Activated CD4-positive, alpha-beta T cell treated with anti-CD3 and anti-CD28 coated beads for 48 hours (primary cell): ENCODE measurements around the gene SRSF7.
"Not testable (repeated sequence)": the region's sequence is repeated elsewhere in the genome, so short reads cannot be mapped to it uniquely, and the experiment has no call there.

Source experiments
- DNase-seq: peaks from one replicate; pipeline ENCODE4 v3.0.0-alpha.2; 2020

SRSF7 gene

GRCh38 chr2:38731090-38731489 lies 20.1 kb downstream of the SRSF7 start:
- no peak for DNase-seq

DNA sequence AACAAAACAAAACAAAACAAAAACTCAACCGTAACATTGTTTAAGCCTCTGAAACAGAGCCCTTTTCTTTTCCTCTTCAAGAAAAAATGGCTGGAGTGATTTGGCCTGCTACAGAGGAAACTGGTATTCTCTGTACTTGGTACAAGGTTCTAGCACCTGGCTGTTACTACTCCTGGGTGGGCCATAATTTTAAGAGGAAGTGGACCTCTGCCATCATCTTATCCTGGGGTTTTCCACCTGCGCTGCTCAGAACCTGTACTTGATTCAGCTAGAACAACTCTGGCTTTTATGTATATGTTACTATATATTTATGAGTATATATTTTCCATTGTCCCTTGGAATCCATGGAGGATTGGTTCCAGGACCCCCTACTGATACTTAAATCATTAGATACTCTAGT lies 22.5 kb downstream of the SRSF7 start:
- no peak for DNase-seq

DNA sequence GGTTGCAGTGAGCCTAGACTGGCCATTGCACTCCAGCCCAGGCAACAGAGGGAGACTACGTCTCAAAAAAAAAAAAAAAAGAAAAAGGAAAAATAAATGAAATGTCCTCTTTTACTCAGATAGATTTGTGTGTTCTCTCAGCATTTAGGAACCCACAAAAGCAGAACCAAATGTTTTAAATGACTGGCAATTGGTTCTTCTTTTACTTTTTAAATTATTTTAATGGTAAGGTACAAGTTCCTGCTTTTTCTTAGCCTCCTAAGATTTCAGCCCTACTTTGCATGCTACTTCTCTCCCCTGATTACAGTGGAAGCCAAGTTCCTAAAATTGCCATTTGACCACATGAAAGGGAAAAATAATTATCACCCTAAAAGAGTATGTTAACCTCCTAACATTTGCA lies 23.5 kb downstream of the SRSF7 start:
- DNase-seq: no peak

DNA sequence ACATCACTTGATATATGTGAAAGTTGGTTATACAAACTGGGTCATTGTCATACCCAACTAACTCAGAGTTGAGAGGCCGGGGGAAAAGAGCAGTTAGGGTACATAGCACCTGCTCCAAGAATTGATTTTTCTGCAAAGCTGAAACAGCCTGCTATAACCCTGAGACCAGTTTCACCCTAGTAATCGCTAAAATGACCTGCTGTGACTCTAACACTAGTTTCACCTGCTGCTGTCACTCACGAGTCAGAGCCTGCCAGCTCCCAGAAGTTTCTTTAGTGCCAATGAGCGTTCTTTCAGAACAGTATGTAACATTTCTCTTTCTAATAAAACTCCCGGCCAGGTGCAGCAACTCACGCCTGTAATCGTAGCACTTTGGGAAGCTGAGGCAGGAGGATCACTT lies 28.0 kb downstream of the SRSF7 start:
- DNase-seq: peak; percentile 46

DNA sequence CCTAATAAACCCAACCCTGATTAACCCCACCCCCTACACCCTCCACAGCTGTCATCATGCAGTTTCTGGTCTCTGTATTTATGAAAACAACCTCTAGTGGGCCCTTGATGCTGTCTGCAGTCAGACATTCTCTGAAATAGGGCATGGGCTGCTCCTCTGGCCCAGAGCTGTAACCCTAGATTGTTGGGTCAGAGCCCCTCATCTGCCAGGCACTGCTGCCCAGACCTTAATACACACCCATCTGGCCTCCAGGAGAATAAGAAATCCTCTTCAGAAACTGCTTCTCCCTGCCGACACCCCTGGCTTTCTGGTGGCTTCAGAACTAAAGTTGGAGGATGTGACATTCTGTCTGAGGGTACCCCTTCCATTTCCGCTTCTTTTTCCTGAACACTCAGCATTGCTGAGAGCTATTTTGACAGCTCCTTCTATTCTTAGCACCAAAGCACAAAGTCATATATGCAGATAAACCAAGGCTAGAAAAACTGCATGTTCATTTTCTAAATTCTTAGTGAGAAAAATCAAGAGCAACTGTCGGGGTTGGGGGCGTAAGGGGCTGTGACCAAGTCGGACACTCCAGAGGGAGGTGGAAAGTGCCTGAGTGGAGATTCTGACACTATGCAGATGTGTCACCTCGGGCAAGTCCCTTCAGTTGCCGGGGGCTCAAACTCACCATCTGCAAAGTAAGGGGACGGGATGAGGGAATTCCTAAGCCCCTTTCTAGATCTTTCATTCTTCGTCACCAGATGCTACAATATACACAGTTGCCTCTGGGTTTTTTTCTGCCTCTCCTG lies 28.7 kb downstream of the SRSF7 start:
- DNase-seq: peak; percentile 65

GRCh38 chr2:38720613-38721241 lies 30.4 kb downstream of the SRSF7 start:
- DNase-seq: no peak

GRCh38 chr2:38719706-38720105 lies 31.5 kb downstream of the SRSF7 start:
- DNase-seq: no peak

DNA sequence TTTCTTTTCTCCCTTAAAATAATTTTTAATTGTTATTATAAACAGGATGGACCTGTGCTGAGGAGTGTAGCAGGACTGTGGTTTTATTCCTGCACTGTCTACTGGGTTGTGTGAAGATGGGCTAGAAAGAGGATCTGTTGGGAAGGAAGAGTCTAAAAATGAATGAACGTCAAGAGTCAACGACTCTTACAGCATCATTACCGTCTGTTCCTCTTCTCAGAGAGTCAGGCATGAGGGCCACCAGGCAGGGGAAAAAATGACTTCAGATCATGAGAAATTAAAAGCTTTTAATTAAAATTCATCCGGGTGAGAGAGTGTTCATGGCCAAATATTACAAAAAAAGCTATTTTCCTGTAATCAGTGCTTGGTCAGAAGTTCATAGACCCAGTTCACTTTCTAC lies 32.6 kb downstream of the SRSF7 start:
- no peak for DNase-seq

DNA sequence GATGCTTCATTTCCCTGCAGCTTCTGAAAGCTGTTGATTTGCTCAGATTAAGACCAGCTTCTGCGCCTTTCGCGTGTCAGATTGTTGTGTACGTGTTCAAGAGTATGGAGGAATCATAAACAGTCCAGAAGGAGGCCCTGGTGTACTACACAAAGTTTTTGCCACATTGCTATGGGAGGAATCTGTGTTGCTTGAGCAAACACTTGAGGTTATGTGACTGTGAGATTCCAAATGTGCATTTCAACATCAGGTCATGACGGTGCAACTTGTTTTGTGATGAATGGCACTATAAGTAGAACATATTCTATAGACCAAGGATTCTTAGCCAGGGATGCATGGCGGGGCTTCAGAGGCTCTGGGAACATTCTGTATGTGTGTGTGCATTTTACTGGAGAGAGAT lies 35.0 kb downstream of the SRSF7 start:
- no peak for DNase-seq

DNA sequence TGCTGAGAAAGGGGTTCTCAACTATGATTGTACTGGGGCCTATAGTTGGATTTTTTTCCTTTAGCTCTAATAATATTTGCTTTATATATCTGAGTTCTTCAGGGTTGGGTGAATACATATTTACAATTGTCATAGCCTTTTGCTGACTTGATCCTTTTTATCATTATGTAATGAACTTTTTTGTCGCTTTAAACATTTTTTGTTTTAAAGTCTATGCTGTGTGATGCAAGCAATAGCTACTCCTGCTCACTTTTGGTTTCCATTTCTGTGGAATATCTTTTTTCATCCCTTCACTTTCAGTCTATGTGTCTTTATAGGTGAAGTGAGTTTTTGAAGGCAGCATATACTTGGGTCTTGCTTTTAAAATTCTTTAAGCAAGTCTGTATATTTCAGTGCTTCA lies 36.2 kb downstream of the SRSF7 start:
- DNase-seq: not testable (repeated sequence)

GRCh38 chr2:38713338-38713737 lies 37.8 kb downstream of the SRSF7 start:
- no peak for DNase-seq

DNA sequence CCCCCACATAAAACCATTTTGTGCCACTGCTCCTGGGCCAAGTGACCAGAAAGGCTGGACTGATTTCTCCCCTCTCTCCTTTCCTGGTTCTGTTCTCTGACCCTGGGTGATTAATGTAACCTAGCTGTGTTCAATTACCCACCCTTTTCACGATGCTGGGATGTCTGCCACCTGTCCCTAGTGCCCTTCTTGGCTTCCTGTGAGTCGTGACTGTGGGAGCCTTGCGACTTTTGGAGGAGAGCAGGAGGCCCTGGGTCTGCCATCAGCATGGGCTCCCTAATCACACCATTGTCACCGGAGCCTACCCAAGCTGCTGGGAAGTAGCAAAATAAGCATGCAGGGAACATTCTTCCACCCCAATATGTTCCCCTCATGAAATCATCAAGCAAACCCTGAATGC lies 38.3 kb downstream of the SRSF7 start:
- no peak for DNase-seq

DNA sequence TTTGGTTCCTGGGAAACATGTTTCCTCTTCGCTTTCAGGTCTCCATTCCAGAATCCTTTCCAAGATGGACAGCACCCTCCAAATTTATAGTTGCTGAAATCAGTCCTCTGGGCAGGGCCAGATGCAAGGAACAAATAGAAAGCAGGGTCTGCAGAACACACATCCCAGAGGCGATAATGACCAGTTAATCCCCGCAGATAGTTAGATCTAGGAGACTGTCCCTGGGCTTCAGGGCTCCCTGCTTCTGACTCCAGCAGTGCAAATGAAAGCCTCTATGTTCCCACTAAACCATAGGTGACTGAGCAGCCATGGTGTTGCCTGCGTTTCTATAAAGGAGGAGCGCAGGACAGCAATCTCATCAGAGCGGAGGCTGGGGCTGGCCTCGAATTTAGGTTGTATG lies 38.7 kb downstream of the SRSF7 start:
- no peak for DNase-seq

GRCh38 chr2:38711558-38711957 lies 39.6 kb downstream of the SRSF7 start:
- DNase-seq: no peak

- DNase-seq: peak; percentile 52
Measured at GRCh38 chr2:38709567-38710194, 41.5 kb downstream of the SRSF7 start.

DNA sequence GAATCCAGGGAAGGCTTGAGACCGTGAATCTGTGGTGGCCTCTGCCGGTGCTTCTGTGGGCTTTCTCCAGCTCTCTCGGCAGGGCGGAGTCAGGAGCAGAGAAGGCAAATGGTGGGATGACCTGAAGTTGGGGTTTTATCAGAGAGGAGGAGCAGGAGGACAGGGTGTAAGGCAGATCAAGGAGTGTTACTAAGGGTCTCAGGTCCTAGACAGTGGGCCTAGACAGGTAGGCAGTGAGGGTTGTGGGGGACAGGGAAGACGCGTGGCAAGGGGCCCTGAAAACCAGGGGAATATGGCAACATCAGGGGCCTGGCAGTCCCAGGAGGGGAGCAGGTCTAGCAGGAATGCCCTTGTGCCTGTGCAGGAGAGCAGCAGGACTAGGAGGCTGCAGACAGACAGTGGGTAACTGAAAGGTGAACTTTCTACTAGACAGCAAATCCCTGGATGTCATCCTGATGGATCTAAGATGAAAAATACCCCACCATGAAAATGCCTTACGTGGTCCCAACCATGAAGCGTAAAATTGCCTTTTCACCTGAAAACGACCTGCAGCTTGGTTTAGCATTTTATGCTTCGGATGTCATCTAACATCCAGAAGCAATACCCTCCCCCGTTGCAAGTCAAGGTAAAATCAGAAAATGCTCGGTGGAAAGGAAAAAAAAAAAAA lies 42.1 kb downstream of the SRSF7 start:
- DNase-seq: no peak

DNA sequence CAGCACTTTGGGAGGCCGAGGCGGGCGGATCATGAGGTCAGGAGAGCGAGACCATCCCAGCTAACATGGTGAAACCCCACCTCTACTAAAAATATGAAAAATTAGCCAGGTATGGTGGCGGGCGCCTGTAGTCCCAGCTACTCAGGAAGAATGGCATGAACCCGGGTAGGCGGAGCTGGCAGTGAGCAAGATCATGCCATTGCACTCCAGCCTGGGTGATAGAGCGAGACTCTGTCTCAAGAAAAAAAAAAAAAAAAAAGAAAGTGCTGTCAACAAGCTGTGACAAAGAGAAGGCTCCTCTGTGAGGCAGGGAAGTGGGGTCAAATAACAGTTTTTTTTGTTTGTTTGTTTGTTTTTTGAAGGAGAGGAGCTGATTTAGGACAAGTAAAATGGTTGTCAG lies 42.7 kb downstream of the SRSF7 start:
- DNase-seq: peak; percentile 17

- no peak for DNase-seq
Measured at GRCh38 chr2:38706846-38707345, 44.3 kb downstream of the SRSF7 start.

- DNase-seq: no peak
Measured at GRCh38 chr2:38704664-38705063, 46.5 kb downstream of the SRSF7 start.

DNA sequence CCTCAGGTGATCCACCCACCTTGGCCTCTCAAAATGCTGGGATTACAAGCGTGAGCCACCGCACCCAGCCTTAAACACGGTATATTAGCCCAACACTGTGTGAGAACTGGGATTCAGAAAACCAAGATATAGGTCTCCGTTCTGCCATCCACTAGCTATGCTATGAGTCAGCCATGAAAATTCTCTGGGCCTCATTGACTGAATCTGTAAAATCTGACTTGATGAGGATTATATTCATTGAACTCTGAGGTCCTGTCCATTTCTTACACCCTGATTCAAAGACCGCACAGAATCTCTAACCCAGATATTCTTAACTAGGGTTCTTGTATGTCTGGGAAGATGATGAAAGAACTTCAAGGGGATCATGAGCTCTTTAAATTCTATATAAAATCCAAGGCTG lies 47.8 kb downstream of the SRSF7 start:
- DNase-seq: not testable (repeated sequence)

GRCh38 chr2:38702413-38702812 lies 48.7 kb downstream of the SRSF7 start:
- no peak for DNase-seq

DNA sequence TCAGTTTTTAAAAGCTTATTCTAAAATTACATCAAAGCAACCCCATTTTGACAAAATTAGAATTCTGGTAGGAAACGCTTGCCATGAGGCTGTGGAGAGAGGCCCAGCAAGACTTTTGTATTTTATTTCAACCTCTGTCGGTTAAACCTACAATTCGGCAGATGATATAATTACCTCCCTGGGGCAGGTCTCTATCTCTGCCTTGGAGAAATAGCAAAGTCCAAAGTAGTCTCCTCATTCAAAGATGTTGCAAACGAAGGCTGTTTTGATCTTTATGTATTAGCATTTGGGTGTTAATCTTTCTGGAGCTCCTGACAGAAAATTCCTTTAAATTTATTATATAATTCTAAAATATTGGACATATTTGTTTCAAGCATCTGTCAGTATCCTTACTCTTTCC lies 49.6 kb downstream of the SRSF7 start:
- no peak for DNase-seq

GRCh38 chr2:38700881-38701458 lies 50.2 kb downstream of the SRSF7 start:
- no peak for DNase-seq
